GM18858 (cell line): Measurements from ENCODE around the gene DYNC1LI2.
"Not testable (repeated sequence)": the region's sequence is repeated elsewhere in the genome, so short reads cannot be mapped to it uniquely, and the experiment has no call there.

Experiments used
- ATAC-seq: cut with Tn5 transposase; IDR thresholded peaks from one replicate; pipeline ENCODE4 v1.9.1; 2021; ENCODE audit not compliant: unreplicated experiment

DYNC1LI2 gene

GRCh38 chr16:66751303-66751991, at the start of gene DYNC1LI2:
DYNC1LI2 (minus strand) TSS chr16:66751609; CDS start chr16:66751591, 18 bp downstream.
- ATAC-seq = peak; percentile 71

- no peak for ATAC-seq
These were observed 49.4 kb upstream of the DYNC1LI2 start for GRCh38 chr16:66800856-66801255.

GRCh38 chr16:66798161-66798560, 46.8 kb upstream of the DYNC1LI2 start:
- ATAC-seq = no peak

- ATAC-seq = not testable (repeated sequence)
These were observed 42.6 kb upstream of the DYNC1LI2 start for GRCh38 chr16:66793984-66794383.

GRCh38 chr16:66790130-66790733, 38.8 kb upstream of the DYNC1LI2 start:
- no peak for ATAC-seq

- ATAC-seq = no peak
These were observed 36.0 kb upstream of the DYNC1LI2 start for GRCh38 chr16:66787427-66787826.

GRCh38 chr16:66786551-66786950, 35.1 kb upstream of the DYNC1LI2 start:
- ATAC-seq = no peak

- ATAC-seq = no peak
These were observed 25.0 kb upstream of the DYNC1LI2 start for GRCh38 chr16:66776457-66776856.

- ATAC-seq = no peak
These were observed 23.6 kb upstream of the DYNC1LI2 start for GRCh38 chr16:66774981-66775380.

GRCh38 chr16:66758086-66758485, 6.7 kb upstream of the DYNC1LI2 start:
- ATAC-seq = no peak

GRCh38 chr16:66754819-66755218, 3.4 kb upstream of the DYNC1LI2 start:
- ATAC-seq = no peak

- no peak for ATAC-seq
These were observed 2.8 kb upstream of the DYNC1LI2 start for GRCh38 chr16:66754211-66754610.

- ATAC-seq = no peak
These were observed 1.5 kb upstream of the DYNC1LI2 start for GRCh38 chr16:66752958-66753357.

- ATAC-seq = no peak
These were observed 970 bp upstream of the DYNC1LI2 start for GRCh38 chr16:66752379-66752778.

GRCh38 chr16:66751992-66752322, 548 bp upstream of the DYNC1LI2 start:
- ATAC-seq = no peak

GRCh38 chr16:66751053-66751302, 431 bp downstream of the DYNC1LI2 start:
- ATAC-seq = no peak

- no peak for ATAC-seq
These were observed 943 bp downstream of the DYNC1LI2 start for GRCh38 chr16:66750279-66751052.

- peak; percentile 37 for ATAC-seq
These were observed 4.7 kb downstream of the DYNC1LI2 start for GRCh38 chr16:66746682-66747081.

GRCh38 chr16:66746048-66746447, 5.4 kb downstream of the DYNC1LI2 start:
- ATAC-seq = no peak

- no peak for ATAC-seq
These were observed 9.2 kb downstream of the DYNC1LI2 start for GRCh38 chr16:66741950-66742808.

GRCh38 chr16:66741169-66741900, 10.1 kb downstream of the DYNC1LI2 start:
- ATAC-seq = no peak
